GM06990 (cell line): Measurements from ENCODE around the gene NKAIN2.
"Not testable (repeated sequence)": the region's sequence is repeated elsewhere in the genome, so short reads cannot be mapped to it uniquely, and the experiment has no call there.

Source experiments
- DNase-seq: peaks from one replicate; pipeline ENCODE4 v3.0.0-alpha.2; 2011; ENCODE audit not compliant: insufficient read length; ENCODE audit errors: extremely low read depth
- H3K27me3 ChIP-seq: replicated peaks from 2 replicates; pipeline ENCODE4 v1.6.0; 2011; ENCODE audit warnings: low read length; ENCODE audit not compliant: control insufficient read depth, insufficient read depth
- H3K36me3 ChIP-seq: 2 replicates; pipeline ENCODE4 v1.5.1; 2011; ENCODE audit warnings: low read length; ENCODE audit not compliant: control insufficient read depth, insufficient read depth
- H3K4me3 ChIP-seq: replicated peaks from 2 replicates; pipeline ENCODE4 v1.5.1; 2011; ENCODE audit warnings: low read depth, mild to moderate bottlenecking, control low read depth, low read length
- TF ChIP-seq, protein P1 (sequence below): IDR thresholded peaks from 2 replicates; pipeline ENCODE4 v1.5.1; 2011; ENCODE audit warnings: low read length, control low read depth, mild to moderate bottlenecking, inconsistent platforms; ENCODE audit not compliant: insufficient read depth, poor library complexity, severe bottlenecking

The NKAIN2 gene

DNA sequence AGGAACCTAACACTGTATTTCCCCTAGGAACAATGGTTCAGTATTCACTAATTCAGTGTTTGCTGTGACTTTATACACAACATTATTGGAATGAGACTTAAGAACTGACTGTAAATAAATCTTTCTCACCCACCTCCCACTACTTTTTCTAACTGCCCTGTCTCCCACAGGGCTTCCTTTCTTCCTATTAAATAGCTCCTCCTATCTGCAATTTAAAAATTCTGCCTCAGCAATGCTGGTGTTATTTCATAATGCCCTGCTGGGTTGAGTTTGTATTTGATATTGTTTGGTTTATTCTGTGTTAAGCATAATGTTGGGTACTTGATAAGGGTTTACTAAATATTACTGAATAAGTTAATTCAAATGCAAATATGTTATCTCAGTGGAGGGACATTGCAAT lies 585.5 kb downstream of the NKAIN2 start:
- Histone ChIP-seq H3K4me3 (no peak overlapping the region), H3K36me3 (no peaks in the 10 kb centered on the region), H3K27me3 (no peaks in the 10 kb centered on the region)
- DNase-seq: no peak
- TF ChIP-seq, protein P1, sequence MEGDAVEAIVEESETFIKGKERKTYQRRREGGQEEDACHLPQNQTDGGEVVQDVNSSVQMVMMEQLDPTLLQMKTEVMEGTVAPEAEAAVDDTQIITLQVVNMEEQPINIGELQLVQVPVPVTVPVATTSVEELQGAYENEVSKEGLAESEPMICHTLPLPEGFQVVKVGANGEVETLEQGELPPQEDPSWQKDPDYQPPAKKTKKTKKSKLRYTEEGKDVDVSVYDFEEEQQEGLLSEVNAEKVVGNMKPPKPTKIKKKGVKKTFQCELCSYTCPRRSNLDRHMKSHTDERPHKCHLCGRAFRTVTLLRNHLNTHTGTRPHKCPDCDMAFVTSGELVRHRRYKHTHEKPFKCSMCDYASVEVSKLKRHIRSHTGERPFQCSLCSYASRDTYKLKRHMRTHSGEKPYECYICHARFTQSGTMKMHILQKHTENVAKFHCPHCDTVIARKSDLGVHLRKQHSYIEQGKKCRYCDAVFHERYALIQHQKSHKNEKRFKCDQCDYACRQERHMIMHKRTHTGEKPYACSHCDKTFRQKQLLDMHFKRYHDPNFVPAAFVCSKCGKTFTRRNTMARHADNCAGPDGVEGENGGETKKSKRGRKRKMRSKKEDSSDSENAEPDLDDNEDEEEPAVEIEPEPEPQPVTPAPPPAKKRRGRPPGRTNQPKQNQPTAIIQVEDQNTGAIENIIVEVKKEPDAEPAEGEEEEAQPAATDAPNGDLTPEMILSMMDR: no peak

DNA sequence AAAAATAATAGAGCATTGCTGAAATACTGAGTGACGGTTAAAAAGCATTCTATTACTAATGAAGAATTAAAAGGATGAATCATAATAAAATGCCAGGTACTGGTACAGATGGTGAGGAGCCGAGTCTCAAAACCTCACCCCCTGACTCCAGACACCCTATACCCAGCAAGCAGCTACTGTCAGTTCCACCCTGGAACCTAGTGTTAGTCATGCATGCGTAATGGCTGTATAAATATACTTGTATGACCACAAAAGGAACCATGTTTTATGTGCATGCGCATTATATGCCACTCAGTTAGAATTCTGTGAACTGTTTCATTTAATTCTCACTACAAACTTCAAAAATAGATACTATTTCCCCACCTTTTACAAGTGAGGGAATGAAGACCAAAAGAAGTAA lies 589.9 kb downstream of the NKAIN2 start:
- DNase-seq: no peak
- TF ChIP-seq, protein P1: no peak
- no peaks in the 10 kb centered on the region for H3K27me3 ChIP-seq
- H3K4me3 ChIP-seq: no peak overlapping the region
- no peaks in the 10 kb centered on the region for H3K36me3 ChIP-seq

DNA sequence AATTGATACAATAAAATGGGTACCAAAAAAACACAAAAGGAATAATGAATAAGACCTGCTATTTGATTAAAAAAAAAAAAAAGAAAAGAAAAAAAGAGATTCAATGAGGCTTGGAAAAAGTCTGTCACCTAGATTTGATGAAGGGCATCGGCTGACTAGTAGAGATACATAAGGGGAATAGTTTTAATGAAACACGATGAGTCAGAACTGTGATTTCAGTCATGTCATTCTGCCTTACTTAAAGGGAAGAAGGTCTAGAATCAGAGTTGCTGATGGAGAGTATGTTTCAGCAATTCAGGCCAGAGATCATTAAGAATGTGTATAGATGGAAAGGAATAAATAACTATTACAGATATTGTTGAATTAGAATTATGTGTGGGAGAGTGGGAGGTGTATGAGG lies 592.7 kb downstream of the NKAIN2 start:
- TF ChIP-seq, protein P1: no peak
- DNase-seq: no peak
- H3K27me3 ChIP-seq: no peaks in the 10 kb centered on the region
- H3K36me3 ChIP-seq: no peaks in the 10 kb centered on the region
- no peak overlapping the region for H3K4me3 ChIP-seq

DNA sequence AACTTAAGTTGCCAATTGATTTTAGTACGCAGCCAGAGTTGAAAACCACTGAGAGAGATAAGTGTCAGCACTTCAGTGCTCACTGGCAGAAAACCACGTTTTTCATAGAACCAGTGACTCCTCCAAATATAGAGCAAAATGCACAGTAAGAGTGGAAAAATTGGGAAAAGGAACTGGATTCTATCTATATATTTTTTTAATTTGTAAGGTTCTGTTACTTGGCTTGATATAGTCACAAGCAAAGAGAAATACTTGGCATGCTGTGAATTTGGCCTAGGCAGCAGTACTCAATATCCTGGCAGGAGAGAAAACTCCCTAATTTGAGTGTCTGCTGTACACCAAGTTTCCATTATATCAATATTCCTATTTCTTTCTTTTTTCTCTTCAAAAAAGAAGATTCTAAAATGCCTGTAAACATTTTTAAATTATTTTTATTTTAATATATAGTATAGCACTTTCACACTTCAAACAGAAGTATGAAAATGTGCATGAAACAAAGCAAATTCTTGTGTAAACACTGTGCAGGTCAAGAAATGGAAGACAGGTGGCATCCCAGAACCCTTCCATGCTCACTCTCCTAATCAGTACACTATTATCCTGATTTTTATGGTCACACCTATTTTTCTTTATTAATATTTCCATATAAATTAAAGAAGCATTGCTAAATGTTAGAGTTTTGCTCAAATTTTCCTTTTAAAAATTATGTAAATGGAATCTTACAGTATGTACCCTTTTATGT lies 596.8 kb downstream of the NKAIN2 start:
- TF ChIP-seq, protein P1: no peak
- Histone ChIP-seq H3K36me3 (no peaks in the 10 kb centered on the region), H3K27me3 (no peaks in the 10 kb centered on the region), H3K4me3 (no peak overlapping the region)
- DNase-seq: no peak

DNA sequence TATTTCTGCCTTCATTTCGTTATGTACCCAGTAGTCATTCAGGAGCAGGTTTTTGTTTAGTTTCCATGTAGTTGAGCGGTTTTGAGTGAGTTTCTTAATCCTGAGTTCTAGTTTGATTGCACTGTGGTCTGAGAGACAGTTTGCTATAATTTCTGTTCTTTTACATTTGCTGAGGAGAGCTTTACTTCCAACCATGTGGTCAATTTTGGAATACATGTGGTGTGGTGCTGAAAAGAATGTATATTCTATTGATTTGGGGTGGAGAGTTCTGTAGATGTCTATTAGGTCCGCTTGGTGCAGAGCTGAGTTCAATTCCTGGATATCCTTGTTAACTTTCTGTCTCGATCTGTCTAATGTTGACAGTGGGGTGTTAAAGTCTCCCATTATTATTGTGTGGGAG lies 606.8 kb downstream of the NKAIN2 start:
- H3K27me3 ChIP-seq, H3K36me3 ChIP-seq, DNase-seq, H3K4me3 ChIP-seq: not testable (repeated sequence)

DNA sequence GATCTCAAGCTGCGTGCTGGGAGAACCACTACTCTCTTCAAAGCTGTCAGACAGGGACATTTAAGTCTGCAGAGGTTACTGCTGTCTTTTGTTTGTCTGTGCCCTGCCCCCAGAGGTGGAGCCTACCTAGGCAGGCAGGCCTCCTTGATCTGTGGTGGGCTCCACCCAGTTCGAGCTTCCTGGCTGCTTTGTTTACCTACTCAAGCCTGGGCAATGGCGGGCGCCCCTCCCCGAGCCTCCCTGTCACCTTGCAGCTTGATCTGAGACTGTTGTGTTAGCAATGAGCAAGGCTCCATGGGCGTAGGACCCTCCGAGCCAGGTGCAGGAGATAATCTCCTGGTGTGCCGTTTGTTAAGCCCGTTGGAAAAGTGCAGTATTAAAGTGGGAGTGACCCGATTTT lies 609.0 kb downstream of the NKAIN2 start:
- not testable (repeated sequence) for DNase-seq

DNA sequence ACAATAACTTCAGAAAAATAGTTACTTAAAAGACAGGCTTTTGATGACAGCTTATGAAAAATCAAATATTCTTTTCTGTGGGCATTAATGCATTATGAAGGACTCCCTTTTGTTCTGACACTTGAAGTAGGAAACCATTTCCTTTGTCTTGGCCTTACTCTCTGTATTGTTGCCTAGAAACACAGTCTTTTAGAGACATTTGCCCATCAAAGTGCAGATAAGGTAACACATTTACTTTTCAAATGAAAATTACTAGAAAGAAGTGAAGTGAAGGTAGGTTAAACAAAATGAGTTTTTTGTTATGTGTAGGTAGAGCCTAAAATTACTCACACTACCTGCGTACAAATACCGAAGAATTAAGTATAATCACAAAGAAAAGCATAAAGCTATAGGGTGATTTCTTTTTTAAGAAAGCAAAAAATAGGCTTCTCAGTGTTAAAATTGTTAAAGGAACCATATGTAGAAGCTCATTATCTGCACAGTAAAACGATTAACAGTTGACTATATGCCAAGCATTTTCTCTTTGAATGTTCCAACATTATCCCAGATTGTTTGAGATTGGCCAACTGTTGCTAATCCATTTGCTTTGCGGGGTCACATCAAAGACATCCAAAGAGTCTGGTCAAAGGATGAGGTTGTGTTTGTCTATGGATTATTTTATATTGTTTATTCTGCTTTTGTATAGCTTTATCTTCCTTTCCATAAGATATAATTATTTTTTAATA lies 616.6 kb downstream of the NKAIN2 start:
- no peak overlapping the region for H3K4me3 ChIP-seq
- H3K36me3 ChIP-seq: no peaks in the 10 kb centered on the region
- no peak for DNase-seq
- TF ChIP-seq, protein P1: no peak
- no peaks in the 10 kb centered on the region for H3K27me3 ChIP-seq

More for the DNA sequence above, 609.0 kb downstream of the NKAIN2 start:
- H3K36me3 ChIP-seq, H3K4me3 ChIP-seq, H3K27me3 ChIP-seq: not testable (repeated sequence)
